IMR-90 (cell line): ENCODE data around the gene ASB9. TPM values are rescaled to one million over a fixed set of nuclear protein-coding genes. Genes with fewer than 3 reads are reported as not detected.

Source experiments
- ATAC-seq: fragments of 200-7000 bp; cut with Tn5 transposase; 2 replicates; pipeline ENCODE4 v1.9.1; 2020; ENCODE audit warnings: low read depth, mild to moderate bottlenecking, moderate library complexity
- BruUV-seq: library from RNA; stranded (reverse); fragments of 400-500 nt; replicated peaks from 2 replicates; lab custom pipeline; 2021; lab: Mats Ljungman, UMichigan
- CTCF ChIA-PET: fragments of 300-600 bp; formaldehyde crosslinking; extraction: SDS; loops from one replicate; lab custom pipeline; 2021; ENCODE audit warnings: antibody characterized with exemption; lab: Yijun Ruan, JAX
- POLR2A ChIA-PET: fragments of 300-600 bp; sonication (Branson Sonifier 250); formaldehyde crosslinking; loops from one replicate; lab custom pipeline; 2022; ENCODE audit warnings: antibody characterized with exemption; ENCODE audit not compliant: unreplicated experiment; lab: Charles Lee
- DNase-seq: peaks from one replicate; pipeline ENCODE4 v3.0.0; 2013
- H2AFZ ChIP-seq: replicated peaks from 2 replicates; pipeline ENCODE3; 2013; ENCODE audit warnings: low read length, mild to moderate bottlenecking; ENCODE audit not compliant: poor library complexity
- H2AK5ac ChIP-seq: 2 replicates; pipeline ENCODE4 v1.6.1; 2013; ENCODE audit warnings: low read depth, low read length, inconsistent platforms
- H2AK9ac ChIP-seq: replicated peaks from 2 replicates; pipeline ENCODE3; 2013; ENCODE audit warnings: mild to moderate bottlenecking, low read depth, low read length, moderate library complexity; ENCODE audit not compliant: poor library complexity
- H2BK120ac ChIP-seq: 2 replicates; pipeline ENCODE4 v1.6.1; 2013; ENCODE audit warnings: low read depth, low read length, inconsistent platforms
- H2BK15ac ChIP-seq: 3 replicates; pipeline ENCODE4 v1.6.1; 2013; ENCODE audit warnings: low read depth, low read length, inconsistent platforms
- H2BK20ac ChIP-seq: 2 replicates; pipeline ENCODE4 v1.6.1; 2013; ENCODE audit warnings: low read depth, mild to moderate bottlenecking, inconsistent platforms, low read length, moderate library complexity
- H2BK5ac ChIP-seq: 2 replicates; pipeline ENCODE4 v1.6.1; 2013; ENCODE audit warnings: mild to moderate bottlenecking, low read depth, low read length, inconsistent platforms; ENCODE audit not compliant: poor library complexity, severe bottlenecking
- H3K14ac ChIP-seq: replicated peaks from 2 replicates; pipeline ENCODE4 v1.6.1; 2013; ENCODE audit warnings: low read depth, low read length, inconsistent platforms
- H3K18ac ChIP-seq: 2 replicates; pipeline ENCODE4 v1.6.1; 2013; ENCODE audit warnings: low read depth, low read length, control low read depth
- H3K23ac ChIP-seq: 2 replicates; pipeline ENCODE4 v1.6.1; 2013; ENCODE audit warnings: low read depth, low read length, inconsistent platforms
- H3K27ac ChIP-seq: 2 replicates; pipeline ENCODE4 v1.5.1; 2013; ENCODE audit warnings: mild to moderate bottlenecking, control low read depth, low read length; ENCODE audit not compliant: insufficient read depth
- H3K27me3 ChIP-seq: 2 replicates; pipeline ENCODE4 v1.6.1; 2013; ENCODE audit warnings: low read length; ENCODE audit not compliant: control insufficient read depth, insufficient read depth
- H3K36me3 ChIP-seq: 2 replicates; pipeline ENCODE4 v1.6.1; 2013; ENCODE audit warnings: low read length, mixed read lengths; ENCODE audit not compliant: control insufficient read depth, insufficient read depth
- H3K4ac ChIP-seq: 2 replicates; pipeline ENCODE4 v1.6.1; 2013; ENCODE audit warnings: low read depth, low read length, inconsistent platforms
- H3K4me1 ChIP-seq: 2 replicates; pipeline ENCODE4 v1.6.1; 2013; ENCODE audit warnings: low read length, mixed read lengths; ENCODE audit not compliant: control insufficient read depth, insufficient read depth
- H3K4me2 ChIP-seq: 2 replicates; pipeline ENCODE4 v1.6.1; 2013; ENCODE audit warnings: low read depth, mild to moderate bottlenecking, control low read depth, low read length, moderate library complexity
- H3K4me3 ChIP-seq: 2 replicates; pipeline ENCODE4 v1.5.1; 2013; ENCODE audit warnings: low read depth, mild to moderate bottlenecking, control low read depth, low read length, moderate library complexity; ENCODE audit not compliant: insufficient read depth
- H3K56ac ChIP-seq: 2 replicates; pipeline ENCODE4 v1.6.1; 2013; ENCODE audit warnings: low read length, inconsistent platforms; ENCODE audit not compliant: insufficient read depth; ENCODE audit errors: extremely low read depth
- H3K79me1 ChIP-seq, 2 experiments: 2 replicates each; pipeline ENCODE4 v1.6.1; 2013; ENCODE audit warnings: low read length in 2 of 2, inconsistent platforms in 1 of 2, low read depth in 1 of 2
- H3K9ac ChIP-seq: 2 replicates; pipeline ENCODE4 v1.6.1; 2013; ENCODE audit warnings: low read depth, low read length, control low read depth
- H3K9me1 ChIP-seq: 2 replicates; pipeline ENCODE4 v1.6.1; 2013; ENCODE audit warnings: low read length, inconsistent platforms; ENCODE audit not compliant: insufficient read depth
- H3K9me3 ChIP-seq: 2 replicates; pipeline ENCODE4 v1.6.1; 2013; ENCODE audit warnings: low read length; ENCODE audit not compliant: control insufficient read depth, insufficient read depth
- H4K20me1 ChIP-seq: 2 replicates; pipeline ENCODE4 v1.6.1; 2013; ENCODE audit warnings: low read length, inconsistent platforms; ENCODE audit not compliant: insufficient read depth
- H4K5ac ChIP-seq: 2 replicates; pipeline ENCODE4 v1.6.1; 2013; ENCODE audit warnings: mild to moderate bottlenecking, low read depth, low read length, control low read depth
- H4K8ac ChIP-seq, 2 experiments: 2 replicates each; pipeline ENCODE4 v1.6.1; 2013; ENCODE audit warnings: low read depth in 2 of 2, low read length in 2 of 2, control low read depth in 1 of 2, inconsistent platforms in 1 of 2
- H4K91ac ChIP-seq: 2 replicates; pipeline ENCODE4 v1.6.1; 2013; ENCODE audit warnings: low read depth, low read length, inconsistent platforms; ENCODE audit not compliant: insufficient read depth
- BHLHE40 ChIP-seq: fragments of 150-350 bp; IDR thresholded peaks from 2 replicates; pipeline ENCODE4 v1.6.1; 2016; ENCODE audit warnings: mild to moderate bottlenecking, low read depth, low read length
- CEBPB ChIP-seq: IDR thresholded peaks from 2 replicates; pipeline ENCODE4 v1.6.1; 2012; ENCODE audit warnings: low read depth, low read length, improper control_type of control experiment
- CHD1 ChIP-seq: IDR thresholded peaks from 2 replicates; pipeline ENCODE4 v1.6.1; 2012; ENCODE audit warnings: low read depth, low read length, improper control_type of control experiment
- FOS ChIP-seq: fragments of 150-350 bp; IDR thresholded peaks from 2 replicates; pipeline ENCODE4 v1.6.1; 2016; ENCODE audit warnings: low read depth, low read length
- MAZ ChIP-seq: IDR thresholded peaks from 2 replicates; pipeline ENCODE4 v1.6.1; 2012; ENCODE audit warnings: low read depth, mild to moderate bottlenecking, low read length, improper control_type of control experiment, moderate library complexity, borderline replicate concordance
- NFE2L2 ChIP-seq: fragments of 150-350 bp; IDR thresholded peaks from 2 replicates; pipeline ENCODE4 v1.6.1; 2016; ENCODE audit warnings: low read depth, mild to moderate bottlenecking, low read length
- POLR2A ChIP-seq: IDR thresholded peaks from 2 replicates; pipeline ENCODE4 v1.6.1; 2012; ENCODE audit warnings: mild to moderate bottlenecking, low read depth, low read length
- RAD21 ChIP-seq: IDR thresholded peaks from 2 replicates; pipeline ENCODE4 v1.6.1; 2012; ENCODE audit warnings: low read length, improper control_type of control experiment
- RCOR1 ChIP-seq: IDR thresholded peaks from 2 replicates; pipeline ENCODE4 v1.6.1; 2012; ENCODE audit warnings: mild to moderate bottlenecking, low read length, improper control_type of control experiment; ENCODE audit not compliant: insufficient replicate concordance
- RFX5 ChIP-seq: IDR thresholded peaks from 2 replicates; pipeline ENCODE4 v1.8.0; 2012; ENCODE audit warnings: low read depth, mild to moderate bottlenecking, low read length, moderate library complexity
- SMC3 ChIP-seq: fragments of 150-350 bp; IDR thresholded peaks from 2 replicates; pipeline ENCODE4 v1.6.1; 2016; ENCODE audit warnings: low read depth, mild to moderate bottlenecking, antibody characterized with exemption, low read length, moderate library complexity
- USF2 ChIP-seq: fragments of 150-350 bp; IDR thresholded peaks from 2 replicates; pipeline ENCODE4 v1.6.1; 2017; ENCODE audit warnings: mild to moderate bottlenecking, antibody characterized with exemption, low read length, low read depth
- WGBS, 2 experiments: methylation state at CpG; one replicate each; pipeline versions ENCODE4 v1.1.5 to v1.1.7; 2013; ENCODE audit warnings: missing lambda C conversion rate in 2 of 2; ENCODE audit not compliant: insufficient read length in 1 of 2; ENCODE audit errors: extremely low coverage in 2 of 2; 5-methylcytosine and 5-hydroxymethylcytosine counted together
- dilution Hi-C: fragments of 300-500 bp; cut with HindIII; formaldehyde crosslinking; loops from one replicate; pipeline ENCODE4 v1.14.3; 2018; ENCODE audit warnings: low sequenced_read_pairs; ENCODE audit not compliant: unreplicated experiment
- in situ Hi-C: fragments of 300-500 bp; cut with MboI; formaldehyde crosslinking; loops from 3 replicates; pipeline ENCODE4 v1.14.3; 2019; ENCODE audit warnings: low sequenced_read_pairs, inconsistent platforms, mixed read lengths
- intact Hi-C: fragments of 100-400 bp; cut with micrococcal nuclease; formaldehyde crosslinking; loops from 2 replicates; pipeline ENCODE4 v1.10.0; 2022
- polyA plus RNA-seq, 3 experiments: library from polyadenylated mRNA; depleted of rRNA; stranded (reverse); fragments of >200 nt; gene quantifications; 2 replicates each; pipeline ENCODE4 v1.2.3, GENCODE V29; 2012; ENCODE audit warnings: low replicate concordance in 1 of 3
- total RNA-seq: library from RNA; depleted of rRNA; stranded (reverse); fragments of >200 nt; gene quantifications from 2 replicates; pipeline ENCODE4 v1.2.3, GENCODE V29; 2012
- TF ChIP-seq, protein P1 (sequence below): fragments of 150-350 bp; IDR thresholded peaks from 2 replicates; pipeline ENCODE4 v1.6.1; 2016; ENCODE audit warnings: low read depth, mild to moderate bottlenecking, low read length, moderate library complexity, borderline replicate concordance

Gene ASB9
- total and polyA plus RNA-seq, 2 of the 4 experiments (the other 2 are of a cell fraction) = 0.15 to 0.36 TPM

GRCh38 chrX:15245896-15246295 lies 24.0 kb downstream of the ASB9 start:
- WGBS, 2 experiments = no CpG with 5 or more reads among the region's 4 CpGs
- Histone ChIP-seq H2AFZ (no peak overlapping the region), H3K79me1 (no peaks in the 10 kb centered on the region), H3K4me3 (no peak overlapping the region), H3K4me1 (no peaks in the 10 kb centered on the region), H2BK120ac (no peak overlapping the region), H2AK5ac (no peak overlapping the region), H3K9me3 (no peaks in the 10 kb centered on the region), H3K18ac (no peak overlapping the region), H2BK5ac (no peak overlapping the region), H3K9me1 (no peaks in the 10 kb centered on the region), H2AK9ac (no peak overlapping the region), H3K14ac (no peak overlapping the region), H2BK20ac (no peak overlapping the region), H3K4me2 (no peak overlapping the region), H3K4ac (no peak overlapping the region), H4K5ac (no peak overlapping the region), H4K20me1 (no peaks in the 10 kb centered on the region), H2BK15ac (no peak overlapping the region), H4K91ac (no peak overlapping the region), H3K23ac (no peak overlapping the region), H3K56ac (no peak overlapping the region), H3K36me3 (no peaks in the 10 kb centered on the region), H3K9ac (no peak overlapping the region), H4K8ac (no peak overlapping the region), H3K27ac (no peak overlapping the region), H3K27me3 (peaks cover 2% of the 10 kb centered on the region; the same call in 1 of the 2 replicates)
- intact Hi-C loops = no loop called here
- dilution Hi-C loops = no loop called here
- TF ChIP-seq RFX5 (no peak), USF2 (no peak), NFE2L2 (no peak), SMC3 (no peak), FOS (no peak), POLR2A (no peak), CEBPB (no peak), RCOR1 (no peak), RAD21 (no peak), BHLHE40 (no peak), MAZ (no peak), CHD1 (no peak)
- TF ChIP-seq, protein P1, sequence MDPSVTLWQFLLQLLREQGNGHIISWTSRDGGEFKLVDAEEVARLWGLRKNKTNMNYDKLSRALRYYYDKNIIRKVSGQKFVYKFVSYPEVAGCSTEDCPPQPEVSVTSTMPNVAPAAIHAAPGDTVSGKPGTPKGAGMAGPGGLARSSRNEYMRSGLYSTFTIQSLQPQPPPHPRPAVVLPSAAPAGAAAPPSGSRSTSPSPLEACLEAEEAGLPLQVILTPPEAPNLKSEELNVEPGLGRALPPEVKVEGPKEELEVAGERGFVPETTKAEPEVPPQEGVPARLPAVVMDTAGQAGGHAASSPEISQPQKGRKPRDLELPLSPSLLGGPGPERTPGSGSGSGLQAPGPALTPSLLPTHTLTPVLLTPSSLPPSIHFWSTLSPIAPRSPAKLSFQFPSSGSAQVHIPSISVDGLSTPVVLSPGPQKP = no peak
- BruUV-seq = no TSS peak
- no peak for DNase-seq
- in situ Hi-C loops = loop anchor here (10.0 kb wide), 1 partner anchor 1201 kb away; no protein-coding TSS in a partner anchor
- POLR2A ChIA-PET = no interaction called here
- ATAC-seq = no peak
- CTCF ChIA-PET = no interaction called here
